Aorta (tissue), 5 donors: ENCODE results near the gene HSP90AA1. TPM values are rescaled to one million over a fixed set of nuclear protein-coding genes. Genes with fewer than 3 reads are reported as not detected.
"Not testable (repeated sequence)": the region's sequence is repeated elsewhere in the genome, so short reads cannot be mapped to it uniquely, and the experiment has no call there.

Source experiments
- ATAC-seq: fragments of 200-7000 bp; cut with Tn5 transposase; one replicate; pipeline ENCODE4 v1.9.1; 2022; ENCODE audit warnings: moderate library complexity; ENCODE audit not compliant: low FRiP score
- DNase-seq, 2 donors: peaks; one replicate each; pipeline ENCODE4 v3.0.0-alpha.2; 2020
- H3K27ac ChIP-seq, 2 donors: one replicate each; pipeline ENCODE4 v1.5.1; 2013; ENCODE audit warnings: low read length in 2 of 2, mild to moderate bottlenecking in 2 of 2, moderate library complexity in 2 of 2, control low read depth in 1 of 2, inconsistent platforms in 1 of 2, low read depth in 1 of 2
- H3K27me3 ChIP-seq, 2 donors: one replicate each; pipeline ENCODE4 v1.6.1; 2013; ENCODE audit warnings: control low read depth in 1 of 2, low read length in 1 of 2, mild to moderate bottlenecking in 1 of 2, moderate library complexity in 1 of 2; ENCODE audit not compliant: insufficient read depth in 2 of 2, control insufficient read depth in 1 of 2
- H3K36me3 ChIP-seq, 2 donors: one replicate each; pipeline ENCODE4 v1.6.1; 2013; ENCODE audit warnings: control low read depth in 1 of 2, low read length in 1 of 2, mild to moderate bottlenecking in 1 of 2; ENCODE audit not compliant: insufficient read depth in 2 of 2, control insufficient read depth in 1 of 2
- H3K4me1 ChIP-seq, 2 donors: one replicate each; pipeline ENCODE4 v1.6.1; 2013; ENCODE audit warnings: low read length in 2 of 2, control low read depth in 1 of 2, mild to moderate bottlenecking in 1 of 2, moderate library complexity in 1 of 2; ENCODE audit not compliant: insufficient read depth in 2 of 2, control insufficient read depth in 1 of 2
- H3K4me3 ChIP-seq, 2 donors: one replicate each; pipeline ENCODE4 v1.5.1; 2013; ENCODE audit warnings: low read length in 2 of 2, control low read depth in 1 of 2, mild to moderate bottlenecking in 1 of 2
- H3K9me3 ChIP-seq: one replicate; pipeline ENCODE4 v1.6.1; 2013; ENCODE audit warnings: mild to moderate bottlenecking, low read length; ENCODE audit not compliant: control insufficient read depth
- WGBS, 2 donors: extraction: QIAGEN DNeasy Blood & Tissue Kit; methylation state at CpG; one replicate each; pipeline ENCODE4 v1.1.7; 2013; 5-methylcytosine and 5-hydroxymethylcytosine counted together
- intact Hi-C, 2 donors: fragments of 100-400 bp; cut with DNase I; formaldehyde crosslinking; loops; one replicate each; pipeline versions ENCODE4 v1.14.2 to v1.15.0; 2022
- polyA plus RNA-seq, 2 donors: library from polyadenylated mRNA; stranded (reverse); fragments of 200-250 nt; gene quantifications; one replicate each; pipeline ENCODE4 v1.2.3, GENCODE V29; 2013
- total RNA-seq, 2 donors: library from RNA; stranded (reverse); fragmentation: NEBNext Ultra II Directional; extraction: Animal tissue kit (Norgen Biotek cat#: 25700); gene quantifications; one replicate each; pipeline ENCODE4 v1.2.1, GENCODE V29; 2021
- donor health status: healthy with polysubstance abuse.
- donor health status: Bipolar disorder and iron deficiency.
- donor health status: DM: no; HTN: no; CAD: no.
- donor health status: DM: no; HTN: no; CAD: no.
- donor health status: DM: yes; HTN: yes; CAD: no.

Gene HSP90AA1
- total and polyA plus RNA-seq, 4 donors = 189 to 379 (median 263) TPM

- peak in 1 of 2 donors; percentile 15 for DNase-seq
- H3K4me1 ChIP-seq = peaks cover 0 to 2% of the 10 kb centered on the region in 2 donors
- no peaks in the 10 kb centered on the region for H3K9me3 ChIP-seq
- H3K27me3 ChIP-seq = peaks cover 0 to 2% of the 10 kb centered on the region in 2 donors
- H3K36me3 ChIP-seq = peaks cover 0 to 4% of the 10 kb centered on the region in 2 donors
- H3K4me3 ChIP-seq = no peak overlapping the region
- no peak for ATAC-seq
- WGBS, 2 donors = 92% methylated on average over 11 of the region's 11 CpGs
- no peak overlapping the region for H3K27ac ChIP-seq
- intact Hi-C loops = loop anchor here (5.0 to 10.0 kb wide), 3 partner anchors 127 to 385 kb away; partner anchors contain the start of genes ZNF839 (in 2 of the 2) and DYNC1H1 (in 1 of the 2)
Observed at GRCh38 chr14:102089621-102090343, 2.9 kb upstream of the HSP90AA1 start.

GRCh38 chr14:102088012-102088792, 1.4 kb upstream of the HSP90AA1 start:
- H3K36me3 ChIP-seq = peaks cover 0 to 5% of the 10 kb centered on the region in 2 donors
- peaks cover 0 to 2% of the 10 kb centered on the region in 2 donors for H3K4me1 ChIP-seq
- 37 to 51% methylated on average over 39 of the region's 39 CpGs for WGBS, 2 donors
- intact Hi-C loops = loop anchor here (5.0 to 10.0 kb wide), 2 partner anchors 126 to 227 kb away; partner anchors contain the start of genes ZNF839 (in 2 of the 2) and DYNC1H1 (in 1 of the 2)
- H3K27ac ChIP-seq = no peak overlapping the region
- H3K9me3 ChIP-seq = no peaks in the 10 kb centered on the region
- peak; percentile 22 for ATAC-seq
- peak; percentile 82 to 83 for DNase-seq
- H3K4me3 ChIP-seq = peak overlapping the region in 1 of 2 donors; percentile 80
- peaks cover 0 to 2% of the 10 kb centered on the region in 2 donors for H3K27me3 ChIP-seq

GRCh38 chr14:102087762-102088011, 843 bp upstream of the HSP90AA1 start:
- peak overlapping the region; percentile 24 to 80 for H3K4me3 ChIP-seq
- peak overlapping the region in 1 of 2 donors; percentile 49 for H3K27ac ChIP-seq
- ATAC-seq (no peak), DNase-seq (no peak)
- peaks cover 0 to 5% of the 10 kb centered on the region in 2 donors for H3K36me3 ChIP-seq
- no peaks in the 10 kb centered on the region for H3K9me3 ChIP-seq
- H3K27me3 ChIP-seq = peaks cover 0 to 2% of the 10 kb centered on the region in 2 donors
- intact Hi-C loops = loop anchor here (2.0 to 10.0 kb wide), 3 partner anchors 123 to 227 kb away; partner anchors contain the start of genes DYNC1H1 (in 2 of the 2) and ZNF839 (in 2 of the 2)
- H3K4me1 ChIP-seq = peaks cover 0 to 2% of the 10 kb centered on the region in 2 donors
- 0 to 2% methylated on average over 11 of the region's 11 CpGs for WGBS, 2 donors

- intact Hi-C loops = loop anchor here (2.0 to 10.0 kb wide), 3 partner anchors 122 to 228 kb away; partner anchors contain the start of genes DYNC1H1 (in 2 of the 2) and ZNF839 (in 2 of the 2)
- peaks cover 0 to 2% of the 10 kb centered on the region in 2 donors for H3K27me3 ChIP-seq
- peak overlapping the region; percentile 99 for H3K4me3 ChIP-seq
- peaks cover 0 to 2% of the 10 kb centered on the region in 2 donors for H3K4me1 ChIP-seq
- 0 to 1% methylated on average over 1 to 32 of the region's 32 CpGs for WGBS, 2 donors
- DNase-seq (no peak), ATAC-seq (no peak)
- no peaks in the 10 kb centered on the region for H3K9me3 ChIP-seq
- peaks cover 0 to 5% of the 10 kb centered on the region in 2 donors for H3K36me3 ChIP-seq
- peak overlapping the region; percentile 87 to 100 for H3K27ac ChIP-seq
Observed at GRCh38 chr14:102086709-102086971, 204 bp downstream of the HSP90AA1 start.

- ATAC-seq = peak; percentile 26
- H3K27me3 ChIP-seq = peaks cover 0 to 2% of the 10 kb centered on the region in 2 donors
- peak overlapping the region; percentile 87 to 100 for H3K27ac ChIP-seq
- H3K4me1 ChIP-seq = peaks cover 0 to 2% of the 10 kb centered on the region in 2 donors
- peaks cover 0 to 5% of the 10 kb centered on the region in 2 donors for H3K36me3 ChIP-seq
- H3K9me3 ChIP-seq = no peaks in the 10 kb centered on the region
- peak overlapping the region; percentile 99 for H3K4me3 ChIP-seq
- peak; percentile 76 to 86 for DNase-seq
- intact Hi-C loops = loop anchor here (2.0 to 10.0 kb wide), 3 partner anchors 121 to 229 kb away; partner anchors contain the start of genes DYNC1H1 (in 2 of the 2) and ZNF839 (in 2 of the 2)
- 2 to 3% methylated on average over 33 to 49 of the region's 49 CpGs for WGBS, 2 donors
Observed at GRCh38 chr14:102085948-102086708, 716 bp downstream of the HSP90AA1 start.

- no peaks in the 10 kb centered on the region for H3K9me3 ChIP-seq
- peaks cover 0 to 2% of the 10 kb centered on the region in 2 donors for H3K27me3 ChIP-seq
- 35 to 38% methylated on average over 10 of the region's 10 CpGs for WGBS, 2 donors
- H3K27ac ChIP-seq = no peak overlapping the region
- H3K36me3 ChIP-seq = peaks cover 3 to 5% of the 10 kb centered on the region in 2 donors
- DNase-seq = no peak
- peaks cover 0 to 2% of the 10 kb centered on the region in 2 donors for H3K4me1 ChIP-seq
- intact Hi-C loops = loop anchor here (5.0 to 10.0 kb wide), 2 partner anchors 123 to 229 kb away; partner anchors contain the start of genes ZNF839 (in 2 of the 2) and DYNC1H1 (in 1 of the 2)
- no peak for ATAC-seq
- H3K4me3 ChIP-seq = peak overlapping the region in 1 of 2 donors; percentile 2
Observed at GRCh38 chr14:102085488-102085887, 1.4 kb downstream of the HSP90AA1 start.

- DNase-seq = no peak
Observed at GRCh38 chr14:102084931-102085330, 1.9 kb downstream of the HSP90AA1 start.

GRCh38 chr14:102084522-102084921, 2.3 kb downstream of the HSP90AA1 start:
- not testable (repeated sequence) for H3K36me3 ChIP-seq, DNase-seq, H3K4me1 ChIP-seq, H3K9me3 ChIP-seq, ATAC-seq, H3K4me3 ChIP-seq, H3K27ac ChIP-seq, H3K27me3 ChIP-seq
- intact Hi-C loops = loop anchor here (10.0 kb wide), 1 partner anchor 230 kb away; the partner anchor contains the start of gene ZNF839 (in 2 of the 2)
- 89 to 94% methylated on average over 5 of the region's 5 CpGs for WGBS, 2 donors

More at GRCh38 chr14:102084931-102085330, 1.9 kb downstream of the HSP90AA1 start:
- ATAC-seq = no peak
- Histone ChIP-seq H3K4me3 (no peak overlapping the region), H3K36me3 (peaks cover 4 to 5% of the 10 kb centered on the region in 2 donors), H3K27ac (no peak overlapping the region), H3K27me3 (peaks cover 0 to 2% of the 10 kb centered on the region in 2 donors), H3K4me1 (peaks cover 0 to 2% of the 10 kb centered on the region in 2 donors), H3K9me3 (no peaks in the 10 kb centered on the region)
- intact Hi-C loops = loop anchor here (5.0 to 10.0 kb wide), 2 partner anchors 123 to 230 kb away; partner anchors contain the start of genes ZNF839 (in 2 of the 2) and DYNC1H1 (in 1 of the 2)
- 82 to 85% methylated on average over 6 of the region's 6 CpGs for WGBS, 2 donors
